K562 (cell line): ENCODE results near the gene PDCD10.

Experiments used
- SRSF9 ChIP-seq: fragments of 200-400 bp; formaldehyde crosslinking; IDR thresholded peaks from 2 replicates; pipeline ENCODE4 v1.6.1; 2017; ENCODE audit warnings: low read depth, low read length, borderline replicate concordance
- ZNF263 ChIP-seq: sonication (generic); formaldehyde crosslinking; IDR thresholded peaks from 2 replicates; pipeline ENCODE4 v1.8.0; 2022; ENCODE audit warnings: mild to moderate bottlenecking, missing genetic modification reagents, borderline replicate concordance

- TF ChIP-seq SRSF9 (no peak), ZNF263 (CRISPR knock-in tag) (no peak)
Observed at GRCh38 chr3:167777356-167777755, 42.7 kb upstream of the PDCD10 start.
